Hematopoietic multipotent progenitor cell (in vitro differentiated cells): ENCODE results near the gene KCTD11. TPM values are rescaled to one million over a fixed set of nuclear protein-coding genes. Genes with fewer than 3 reads are reported as not detected.

Experiments used
- DNase-seq, 3 donors: peaks; one replicate each; pipeline ENCODE4 v3.0.0-alpha.2; 2011 to 2015; ENCODE audit warnings: low read depth in 2 of 3, low spot score in 2 of 3
- total RNA-seq: library from RNA; depleted of rRNA; stranded (reverse); fragments of >200 nt; gene quantifications from one replicate; pipeline ENCODE4 v1.2.3, GENCODE V29; 2012

The KCTD11 gene
- 5.1 TPM for total RNA-seq

DNA sequence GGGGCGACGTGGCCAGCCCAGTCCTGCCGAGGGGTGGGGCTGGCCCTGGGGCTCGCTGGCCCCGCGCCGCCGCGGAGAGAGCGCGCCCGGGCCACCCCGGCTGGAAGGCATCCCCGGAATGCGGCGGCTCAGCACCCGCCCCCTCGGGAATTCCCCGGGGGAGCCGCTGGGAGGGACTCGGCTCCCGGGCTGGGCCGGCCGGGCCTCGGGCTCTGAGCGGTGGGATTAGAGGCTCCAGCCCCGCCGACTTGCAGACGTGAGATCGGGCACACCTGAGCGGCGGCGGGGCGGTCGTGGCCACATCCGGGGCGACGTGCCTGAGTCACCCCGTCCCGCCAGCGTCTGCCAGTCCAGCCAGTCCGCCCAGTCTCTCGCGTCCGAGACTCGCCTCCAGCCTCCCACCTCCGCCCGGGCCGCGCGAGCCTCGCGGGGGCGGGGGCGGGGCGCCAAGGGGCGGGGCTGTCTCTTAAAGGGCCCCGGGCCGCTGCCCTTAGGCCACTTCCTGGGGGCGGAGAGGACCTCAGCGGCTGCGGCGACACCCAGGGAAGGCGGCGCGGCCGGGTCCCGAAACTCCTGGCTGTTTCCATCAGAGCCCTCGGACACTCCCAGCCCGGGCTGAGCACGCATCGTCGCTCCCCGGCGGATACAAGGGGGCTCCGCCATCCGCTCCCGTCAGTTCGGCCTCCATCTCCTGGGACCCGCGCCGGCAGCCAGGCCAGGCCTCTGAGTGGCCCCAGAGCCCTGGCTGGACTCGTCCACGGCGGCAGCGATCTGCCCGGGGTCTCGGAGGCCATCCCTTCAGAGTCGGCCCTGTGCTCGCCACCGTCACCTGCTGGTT is at the start of gene KCTD11:
TSS of gene KCTD11 (plus strand) at position 498 of the 838 bp plus-strand sequence.
- peak in 2 of 3 donors; percentile 30 to 43 for DNase-seq

DNA sequence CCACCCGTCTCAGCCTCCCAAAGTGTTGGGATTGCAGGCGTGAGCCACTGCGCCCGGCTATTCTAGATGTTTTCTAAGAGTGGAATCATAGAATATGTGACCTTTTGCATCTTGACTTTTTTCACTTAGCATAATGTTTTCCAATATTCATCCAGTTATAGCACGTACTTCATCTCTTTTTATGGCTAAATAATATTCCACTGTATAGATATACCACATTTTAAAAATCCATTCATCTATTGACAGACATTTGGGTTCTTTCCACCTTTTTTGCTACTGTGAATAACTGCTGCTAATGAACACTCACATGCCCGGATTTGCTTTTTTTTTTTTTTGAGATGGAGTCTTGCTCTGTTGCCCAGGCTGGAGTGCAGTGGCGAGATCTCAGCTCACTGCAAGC is 47.8 kb upstream of the KCTD11 start:
- DNase-seq = no peak

- peak; percentile 100 for DNase-seq
Observed at GRCh38 chr17:7306911-7307685, 44.9 kb upstream of the KCTD11 start, which contains the start of gene EIF5A. EIF5A (plus strand) TSS chr17:7307628; CDS start chr17:7309636, 2,008 bp downstream.

GRCh38 chr17:7307686-7308624 is 44.0 kb upstream of the KCTD11 start:
- DNase-seq = peak; percentile 40 to 44 (median 43)

GRCh38 chr17:7308625-7309433 is 43.1 kb upstream of the KCTD11 start:
- DNase-seq = peak; percentile 76 to 95 (median 95)

- no peak for DNase-seq
Observed at GRCh38 chr17:7309628-7310027, 42.3 kb upstream of the KCTD11 start.

DNA sequence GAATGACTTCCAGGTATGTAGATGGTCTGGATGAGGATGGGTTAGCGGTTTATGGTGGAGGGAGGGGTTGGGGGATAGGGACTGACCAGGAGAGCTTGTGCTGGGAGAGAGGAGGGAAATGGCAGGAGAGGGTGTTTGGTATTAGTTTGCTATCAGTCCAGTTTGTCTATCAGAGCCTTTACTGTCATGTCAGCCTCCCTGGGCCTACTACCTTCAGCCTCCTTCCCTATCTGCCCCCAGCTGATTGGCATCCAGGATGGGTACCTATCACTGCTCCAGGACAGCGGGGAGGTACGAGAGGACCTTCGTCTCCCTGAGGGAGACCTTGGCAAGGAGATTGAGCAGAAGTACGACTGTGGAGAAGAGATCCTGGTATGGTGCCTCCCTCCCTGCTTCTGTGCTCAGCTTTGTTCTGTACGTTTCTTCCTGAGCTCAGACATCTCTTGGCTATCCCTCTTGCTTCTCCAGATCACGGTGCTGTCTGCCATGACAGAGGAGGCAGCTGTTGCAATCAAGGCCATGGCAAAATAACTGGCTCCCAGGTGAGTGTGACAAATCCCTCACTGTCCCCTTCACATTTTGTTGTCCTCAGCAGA is 40.8 kb upstream of the KCTD11 start:
- no peak for DNase-seq

- DNase-seq = no peak
Observed at GRCh38 chr17:7312432-7313087, 39.4 kb upstream of the KCTD11 start.

- DNase-seq = peak in 1 of 3 donors; percentile 37
Observed at GRCh38 chr17:7313088-7313889, 38.7 kb upstream of the KCTD11 start.

DNA sequence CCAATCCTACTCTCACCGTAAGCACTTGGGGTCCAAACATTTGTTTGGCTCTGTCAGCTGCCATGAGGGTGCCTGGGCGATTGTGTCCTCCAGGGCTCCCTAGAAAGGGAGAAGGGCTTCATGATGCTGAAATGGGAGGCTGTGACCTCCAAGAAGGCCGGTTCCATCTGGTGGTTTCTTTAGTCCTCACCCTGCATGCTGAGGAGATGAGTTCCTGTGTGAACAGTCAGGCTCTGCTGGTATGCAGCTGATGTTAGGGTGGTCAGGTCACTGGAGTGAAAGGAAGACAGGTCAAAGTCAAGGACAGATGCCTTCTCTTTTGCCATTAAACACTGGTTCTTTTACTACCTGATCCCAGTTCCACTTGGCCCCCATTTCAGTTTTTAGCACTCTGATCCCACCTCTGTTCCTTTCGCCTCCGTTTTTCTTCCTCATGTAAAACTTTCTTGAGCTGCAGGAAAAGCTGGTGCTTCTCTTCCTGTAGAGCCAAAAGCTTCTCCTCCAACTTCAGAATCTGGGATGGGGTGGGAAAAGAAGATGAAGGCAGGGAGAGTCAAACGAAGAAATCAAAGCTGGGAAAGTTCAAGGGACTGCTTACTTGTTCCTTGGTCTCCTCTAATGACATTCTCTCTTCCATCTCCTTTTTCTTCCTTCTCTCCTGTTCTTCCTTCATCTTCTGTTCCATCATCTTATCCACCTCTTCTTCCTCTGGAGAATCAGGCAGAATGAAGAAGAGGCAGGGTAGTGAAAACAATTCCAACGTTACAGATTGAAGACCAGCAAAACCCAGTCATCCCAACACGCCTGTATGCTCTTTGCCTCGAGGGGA is 37.9 kb upstream of the KCTD11 start:
- no peak for DNase-seq

DNA sequence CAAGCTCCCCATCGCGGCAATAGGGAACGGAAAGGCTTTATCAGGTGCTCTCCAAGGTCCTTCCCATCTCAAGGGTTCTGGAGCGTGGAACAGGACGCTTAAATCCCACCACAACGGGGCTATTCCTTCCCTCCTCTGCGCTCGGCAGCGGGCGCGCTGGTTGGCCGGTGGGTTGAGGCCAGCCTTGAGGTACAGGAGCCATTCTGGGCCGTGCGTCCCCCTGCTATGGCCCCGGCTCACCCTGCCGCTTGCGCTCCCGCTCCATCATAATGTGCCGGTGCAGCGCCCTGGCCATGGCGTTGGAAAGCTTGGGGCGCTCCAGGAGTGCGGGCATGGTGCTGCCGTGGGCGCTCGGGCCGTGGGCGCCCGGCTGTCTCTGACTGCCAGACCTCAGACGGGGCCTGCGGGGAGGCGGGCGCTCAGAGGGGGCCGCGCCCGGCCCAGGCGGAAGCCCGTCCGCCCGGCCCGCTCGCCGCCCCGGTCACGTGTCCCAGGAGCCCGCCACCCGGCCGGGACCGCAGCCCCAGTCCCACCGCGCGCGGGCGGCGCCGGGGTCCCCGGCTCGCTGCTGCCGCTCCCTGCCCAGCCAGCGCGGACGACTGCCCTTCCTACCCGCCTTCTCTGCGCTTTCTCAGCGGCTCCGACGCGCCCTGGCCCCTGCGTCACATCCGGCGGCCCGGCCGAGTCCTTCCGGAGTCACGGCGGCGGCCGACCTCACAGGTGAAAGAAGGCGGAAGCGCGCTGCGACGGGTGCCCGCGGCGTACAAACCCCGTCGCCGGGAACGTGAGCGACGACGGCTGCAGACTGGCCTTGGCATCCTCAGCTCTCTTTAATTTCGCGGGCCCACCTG is 37.0 kb upstream of the KCTD11 start, which contains the start of gene GPS2:
TSS of gene GPS2 (minus strand) at position 642 of the 851 bp plus-strand sequence. CDS start at position 334, 308 bp downstream.
- DNase-seq = peak; percentile 86 to 90 (median 89)

GRCh38 chr17:7315570-7316235 is 36.3 kb upstream of the KCTD11 start:
- no peak for DNase-seq

DNA sequence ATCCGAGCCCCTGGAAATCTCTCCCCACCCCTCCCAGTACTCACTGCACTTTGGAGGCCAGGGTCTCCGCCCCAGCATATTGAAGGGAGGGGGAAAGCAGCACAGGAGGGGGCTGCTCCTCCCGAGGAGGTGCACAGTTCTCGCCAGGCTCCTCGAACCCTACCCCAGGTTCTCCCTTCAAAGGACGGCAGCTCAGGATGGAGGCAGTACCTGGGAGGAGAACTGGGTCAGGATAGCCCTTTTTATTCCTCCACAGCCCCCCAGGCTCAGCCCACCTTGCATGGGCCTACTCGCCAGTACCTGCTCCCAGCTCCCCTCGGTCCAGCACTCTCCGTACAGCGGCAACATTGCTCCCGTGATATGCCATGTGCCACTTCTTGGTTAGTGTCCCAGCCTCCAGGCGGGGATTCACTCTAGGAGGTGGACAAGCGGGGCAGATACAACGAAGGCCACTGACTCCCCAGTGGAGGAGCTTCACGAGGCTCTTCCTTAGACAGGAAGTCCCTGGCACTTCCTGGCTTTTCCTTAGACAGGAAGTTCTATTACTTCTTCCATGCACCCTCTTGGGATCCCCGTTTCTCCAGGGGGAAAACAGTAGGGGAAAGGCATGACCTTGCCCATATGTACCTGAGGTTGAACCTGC is 34.7 kb upstream of the KCTD11 start:
- no peak for DNase-seq

GRCh38 chr17:7318121-7318860 is 33.7 kb upstream of the KCTD11 start:
- DNase-seq = no peak
